Inflammatory macrophage treated with lipopolysaccharide for 1 hour (primary cell): ENCODE measurements around the gene USP49.
A peak's percentile ranks its signal among the peaks of the same experiment; 100 is the strongest.

Experiments
- DNase-seq, 2 donors: peaks; one replicate each; pipeline ENCODE4 v3.0.0-alpha.2; 2020 to 2022

Gene USP49

GRCh38 chr6:41805830-41806774 lies 89.1 kb downstream of the USP49 start:
- no peak for DNase-seq

- peak in 1 of 2 donors; percentile 11 for DNase-seq
Measured at GRCh38 chr6:41801380-41801779, 93.8 kb downstream of the USP49 start.

- DNase-seq: no peak
Measured at GRCh38 chr6:41799559-41799911, 95.6 kb downstream of the USP49 start.

GRCh38 chr6:41798901-41799558 lies 96.1 kb downstream of the USP49 start:
- DNase-seq: no peak

- DNase-seq: no peak
Measured at GRCh38 chr6:41796474-41796873, 98.7 kb downstream of the USP49 start.

GRCh38 chr6:41791984-41792383 lies 103.2 kb downstream of the USP49 start:
- no peak for DNase-seq

- no peak for DNase-seq
Measured at GRCh38 chr6:41791305-41791704, 103.9 kb downstream of the USP49 start.

- peak; percentile 79 to 95 for DNase-seq
Measured at GRCh38 chr6:41790045-41790444, 105.1 kb downstream of the USP49 start.

GRCh38 chr6:41789390-41789724 lies 105.8 kb downstream of the USP49 start:
- no peak for DNase-seq

- peak; percentile 89 to 98 for DNase-seq
Measured at GRCh38 chr6:41787219-41787917, 107.8 kb downstream of the USP49 start, which contains the start of gene TOMM6. TSS of gene TOMM6 (plus strand) at chr6:41787694. CDS start at chr6:41787698, 4 bp downstream.

- DNase-seq: peak; percentile 70 to 89
Measured at GRCh38 chr6:41786451-41787218, 108.5 kb downstream of the USP49 start.

- no peak for DNase-seq
Measured at GRCh38 chr6:41785689-41786450, 109.3 kb downstream of the USP49 start.

GRCh38 chr6:41785254-41785653 lies 109.9 kb downstream of the USP49 start:
- no peak for DNase-seq

- peak; percentile 77 to 85 for DNase-seq
Measured at GRCh38 chr6:41784581-41785171, 110.5 kb downstream of the USP49 start.

- no peak for DNase-seq
Measured at GRCh38 chr6:41783106-41783780, 111.9 kb downstream of the USP49 start.

GRCh38 chr6:41781366-41781730 lies 113.8 kb downstream of the USP49 start:
- no peak for DNase-seq

- DNase-seq: peak; percentile 59 to 73
Measured at GRCh38 chr6:41780551-41781365, 114.4 kb downstream of the USP49 start, which contains the start of gene PRICKLE4. TSS of gene PRICKLE4 (plus strand) at chr6:41780782. CDS start at chr6:41783474, 2,692 bp downstream.

- peak; percentile 93 to 100 for DNase-seq
Measured at GRCh38 chr6:41779788-41780550, 115.2 kb downstream of the USP49 start, which contains the start of gene FRS3. TSS of gene FRS3 (minus strand) at chr6:41779900. CDS start at chr6:41776987, 2,913 bp downstream.

- no peak for DNase-seq
Measured at GRCh38 chr6:41779336-41779735, 115.8 kb downstream of the USP49 start.
